Activated naive CD4-positive, alpha-beta T cell treated with Interleukin-2 at 50 U/mL for 16 hours (primary cell): ENCODE measurements around the gene FIS1.
"Not testable (repeated sequence)": the region's sequence is repeated elsewhere in the genome, so short reads cannot be mapped to it uniquely, and the experiment has no call there.

Experiments used
- DNase-seq: peaks from one replicate; pipeline ENCODE4 v3.0.0-alpha.2; 2020

FIS1 gene

GRCh38 chr7:101244375-101245146 lies at the start of gene FIS1:
Gene FIS1, minus strand, starts transcription at chr7:101245081. Its CDS starts 77 bp downstream, at chr7:101245004.
- peak; percentile 95 for DNase-seq

GRCh38 chr7:101294039-101294831 lies 49.4 kb upstream of the FIS1 start:
- DNase-seq: no peak

- not testable (repeated sequence) for DNase-seq
Measured at GRCh38 chr7:101293069-101294021, 48.5 kb upstream of the FIS1 start.

- DNase-seq: not testable (repeated sequence)
Measured at GRCh38 chr7:101292566-101292965, 47.7 kb upstream of the FIS1 start.

GRCh38 chr7:101290186-101291037 lies 45.5 kb upstream of the FIS1 start:
- DNase-seq: peak; percentile 65

GRCh38 chr7:101289687-101290086 lies 44.8 kb upstream of the FIS1 start:
- not testable (repeated sequence) for DNase-seq

- no peak for DNase-seq
Measured at GRCh38 chr7:101288439-101288838, 43.6 kb upstream of the FIS1 start.

- DNase-seq: no peak
Measured at GRCh38 chr7:101287032-101287431, 42.2 kb upstream of the FIS1 start.

GRCh38 chr7:101285880-101286279 lies 41.0 kb upstream of the FIS1 start:
- not testable (repeated sequence) for DNase-seq

GRCh38 chr7:101285171-101285570 lies 40.3 kb upstream of the FIS1 start:
- no peak for DNase-seq

- not testable (repeated sequence) for DNase-seq
Measured at GRCh38 chr7:101280912-101281311, 36.0 kb upstream of the FIS1 start.

- DNase-seq: no peak
Measured at GRCh38 chr7:101278461-101279292, 33.8 kb upstream of the FIS1 start.

- no peak for DNase-seq
Measured at GRCh38 chr7:101277155-101277554, 32.3 kb upstream of the FIS1 start.

- no peak for DNase-seq
Measured at GRCh38 chr7:101273206-101273605, 28.3 kb upstream of the FIS1 start.

- DNase-seq: no peak
Measured at GRCh38 chr7:101271021-101271420, 26.1 kb upstream of the FIS1 start.

- no peak for DNase-seq
Measured at GRCh38 chr7:101269664-101270063, 24.8 kb upstream of the FIS1 start.

- no peak for DNase-seq
Measured at GRCh38 chr7:101265622-101266516, 21.0 kb upstream of the FIS1 start.

GRCh38 chr7:101264102-101264706 lies 19.3 kb upstream of the FIS1 start:
- DNase-seq: not testable (repeated sequence)

- no peak for DNase-seq
Measured at GRCh38 chr7:101258243-101258731, 13.4 kb upstream of the FIS1 start.
